A673 (cell line): Measurements from ENCODE around the gene OR2D3.

ENCODE experiments used
- EZH2 ChIP-seq: fragments of 200-600 bp; sonication (generic); IDR thresholded peaks from 2 replicates; pipeline ENCODE4 v1.6.1; 2017; ENCODE audit warnings: borderline replicate concordance, low read depth, mild to moderate bottlenecking, mixed read lengths, antibody characterized with exemption, low read length; ENCODE audit not compliant: poor library complexity, severe bottlenecking
- TF ChIP-seq, protein P1 (sequence below): fragments of 300-800, 200-600 bp; sonication (generic); conservative IDR thresholded peaks from 2 replicates; pipeline ENCODE4 v1.5.1; 2017; ENCODE audit warnings: low read depth, mild to moderate bottlenecking, antibody characterized with exemption, low read length, moderate library complexity, mixed read lengths

DNA sequence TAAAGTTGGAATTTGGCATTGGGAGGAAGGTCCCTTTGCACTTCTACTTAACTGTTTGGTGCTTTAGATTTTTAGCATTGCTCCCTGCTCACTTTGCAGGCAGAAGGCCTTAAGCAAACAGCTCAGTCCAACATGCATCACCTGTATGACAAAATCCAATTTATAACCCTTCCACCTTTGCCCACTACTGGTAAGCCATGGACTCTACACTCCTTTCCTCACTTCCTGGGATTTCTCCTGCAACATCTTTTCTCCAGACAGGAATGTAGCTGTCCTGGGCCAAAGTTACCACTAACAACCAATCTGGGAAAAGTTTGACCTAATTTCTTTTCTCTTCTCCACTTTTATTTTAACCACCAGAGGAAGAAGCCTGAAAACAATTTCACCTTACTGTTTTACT lies 26.7 kb upstream of the OR2D3 start:
- TF ChIP-seq, protein P1, sequence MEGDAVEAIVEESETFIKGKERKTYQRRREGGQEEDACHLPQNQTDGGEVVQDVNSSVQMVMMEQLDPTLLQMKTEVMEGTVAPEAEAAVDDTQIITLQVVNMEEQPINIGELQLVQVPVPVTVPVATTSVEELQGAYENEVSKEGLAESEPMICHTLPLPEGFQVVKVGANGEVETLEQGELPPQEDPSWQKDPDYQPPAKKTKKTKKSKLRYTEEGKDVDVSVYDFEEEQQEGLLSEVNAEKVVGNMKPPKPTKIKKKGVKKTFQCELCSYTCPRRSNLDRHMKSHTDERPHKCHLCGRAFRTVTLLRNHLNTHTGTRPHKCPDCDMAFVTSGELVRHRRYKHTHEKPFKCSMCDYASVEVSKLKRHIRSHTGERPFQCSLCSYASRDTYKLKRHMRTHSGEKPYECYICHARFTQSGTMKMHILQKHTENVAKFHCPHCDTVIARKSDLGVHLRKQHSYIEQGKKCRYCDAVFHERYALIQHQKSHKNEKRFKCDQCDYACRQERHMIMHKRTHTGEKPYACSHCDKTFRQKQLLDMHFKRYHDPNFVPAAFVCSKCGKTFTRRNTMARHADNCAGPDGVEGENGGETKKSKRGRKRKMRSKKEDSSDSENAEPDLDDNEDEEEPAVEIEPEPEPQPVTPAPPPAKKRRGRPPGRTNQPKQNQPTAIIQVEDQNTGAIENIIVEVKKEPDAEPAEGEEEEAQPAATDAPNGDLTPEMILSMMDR, result no peak
- TF ChIP-seq EZH2, result no peak
